NOMO-1 treated with dmso at 0.1 percent for 144 hours (cell line): Measurements from ENCODE around the gene SF3A1.

Source experiments
- DNase-seq: peaks from one replicate; lab custom pipeline; 2025; ENCODE audit not compliant: unreplicated experiment; lab: John Stamatoyannopoulos, UW

SF3A1 gene

GRCh38 chr22:30305519-30305905 is 51.2 kb downstream of the SF3A1 start:
- peak; percentile 87 for DNase-seq

GRCh38 chr22:30304495-30305244 is 52.0 kb downstream of the SF3A1 start:
- no peak for DNase-seq

- no peak for DNase-seq
Observed at GRCh38 chr22:30302810-30303138, 53.9 kb downstream of the SF3A1 start.

- peak; percentile 92 for DNase-seq
Observed at GRCh38 chr22:30301995-30302809, 54.5 kb downstream of the SF3A1 start.

- no peak for DNase-seq
Observed at GRCh38 chr22:30299322-30299721, 57.4 kb downstream of the SF3A1 start.

GRCh38 chr22:30297991-30298701 is 58.5 kb downstream of the SF3A1 start:
- DNase-seq, result no peak

- DNase-seq, result no peak
Observed at GRCh38 chr22:30297276-30297990, 59.3 kb downstream of the SF3A1 start.

GRCh38 chr22:30296833-30297232 is 59.9 kb downstream of the SF3A1 start:
- DNase-seq, result no peak

GRCh38 chr22:30296324-30296723 is 60.4 kb downstream of the SF3A1 start:
- DNase-seq, result no peak

GRCh38 chr22:30295576-30295975 is 61.1 kb downstream of the SF3A1 start:
- DNase-seq, result no peak

- DNase-seq, result no peak
Observed at GRCh38 chr22:30294830-30295229, 61.9 kb downstream of the SF3A1 start.

- DNase-seq, result no peak
Observed at GRCh38 chr22:30294066-30294465, 62.6 kb downstream of the SF3A1 start.

GRCh38 chr22:30293026-30293425 is 63.7 kb downstream of the SF3A1 start:
- DNase-seq, result no peak

GRCh38 chr22:30292069-30292970 is 64.4 kb downstream of the SF3A1 start:
- DNase-seq, result no peak

- DNase-seq, result no peak
Observed at GRCh38 chr22:30291058-30291892, 65.4 kb downstream of the SF3A1 start.

- DNase-seq, result no peak
Observed at GRCh38 chr22:30290342-30291057, 66.2 kb downstream of the SF3A1 start.

GRCh38 chr22:30289980-30290313 is 66.7 kb downstream of the SF3A1 start:
- no peak for DNase-seq

GRCh38 chr22:30289141-30289979 is 67.3 kb downstream of the SF3A1 start, which contains the start of gene CASTOR1:
Gene CASTOR1, minus strand, starts transcription at chr22:30289505. Its CDS starts 8 bp downstream, at chr22:30289497.
- DNase-seq, result peak; percentile 96
